BE2C (cell line): ENCODE measurements around the gene PMAIP1.
"Not testable (repeated sequence)": the region's sequence is repeated elsewhere in the genome, so short reads cannot be mapped to it uniquely, and the experiment has no call there.

Experiments
- DNase-seq: peaks from one replicate; pipeline ENCODE4 v3.0.0-alpha.2; 2020
- H3K27me3 ChIP-seq: fragments of 250-450 bp; sonication (Bioruptor Pico); 2 replicates; pipeline ENCODE4 v1.5.1; 2020; ENCODE audit warnings: mild to moderate bottlenecking
- H3K36me3 ChIP-seq: fragments of 250-450 bp; sonication (Bioruptor Pico); 2 replicates; pipeline ENCODE4 v1.5.1; 2020; ENCODE audit warnings: mild to moderate bottlenecking
- H3K4me1 ChIP-seq: fragments of 250-450 bp; sonication (Bioruptor Pico); 2 replicates; pipeline ENCODE4 v1.5.1; 2020
- H3K4me3 ChIP-seq: 2 replicates; pipeline ENCODE4 v1.5.1; 2011; ENCODE audit warnings: low read depth, low read length
- H3K9me3 ChIP-seq: fragments of 250-450 bp; sonication (Bioruptor Pico); 2 replicates; pipeline ENCODE4 v1.5.1; 2020
- CTCF ChIP-seq: IDR thresholded peaks from 2 replicates; pipeline ENCODE4 v1.5.1; 2012; ENCODE audit warnings: mild to moderate bottlenecking, low read depth, low read length

Gene PMAIP1

GRCh38 chr18:59881728-59882656, 17.8 kb upstream of the PMAIP1 start:
- Histone ChIP-seq H3K4me1 (no peaks in the 10 kb centered on the region), H3K9me3 (no peaks in the 10 kb centered on the region), H3K4me3 (no peak overlapping the region), H3K27me3 (no peaks in the 10 kb centered on the region), H3K36me3 (no peaks in the 10 kb centered on the region)
- no peak for TF ChIP-seq CTCF
- no peak for DNase-seq

- H3K4me1 ChIP-seq: no peaks in the 10 kb centered on the region
- no peak for TF ChIP-seq CTCF
- H3K4me3 ChIP-seq: no peak overlapping the region
- no peaks in the 10 kb centered on the region for H3K9me3 ChIP-seq
- no peaks in the 10 kb centered on the region for H3K27me3 ChIP-seq
- DNase-seq: no peak
- no peaks in the 10 kb centered on the region for H3K36me3 ChIP-seq
Observed at GRCh38 chr18:59884351-59884750, 15.4 kb upstream of the PMAIP1 start.

GRCh38 chr18:59885579-59886163, 14.1 kb upstream of the PMAIP1 start:
- no peaks in the 10 kb centered on the region for H3K4me1 ChIP-seq
- H3K36me3 ChIP-seq: no peaks in the 10 kb centered on the region
- no peak overlapping the region for H3K4me3 ChIP-seq
- no peaks in the 10 kb centered on the region for H3K27me3 ChIP-seq
- no peak for DNase-seq
- TF ChIP-seq CTCF: no peak
- no peaks in the 10 kb centered on the region for H3K9me3 ChIP-seq

GRCh38 chr18:59886399-59886798, 13.4 kb upstream of the PMAIP1 start:
- H3K36me3 ChIP-seq, H3K9me3 ChIP-seq, H3K4me1 ChIP-seq, H3K4me3 ChIP-seq, H3K27me3 ChIP-seq, DNase-seq: not testable (repeated sequence)

- Histone ChIP-seq H3K4me3 (no peak overlapping the region), H3K27me3 (no peaks in the 10 kb centered on the region), H3K9me3 (no peaks in the 10 kb centered on the region), H3K36me3 (no peaks in the 10 kb centered on the region), H3K4me1 (no peaks in the 10 kb centered on the region)
- TF ChIP-seq CTCF: no peak
- DNase-seq: no peak
Observed at GRCh38 chr18:59892123-59892522, 7.7 kb upstream of the PMAIP1 start.

- Histone ChIP-seq H3K4me3 (no peak overlapping the region), H3K27me3 (no peaks in the 10 kb centered on the region), H3K4me1 (no peaks in the 10 kb centered on the region), H3K9me3 (no peaks in the 10 kb centered on the region), H3K36me3 (no peaks in the 10 kb centered on the region)
- DNase-seq: no peak
- no peak for TF ChIP-seq CTCF
Observed at GRCh38 chr18:59893971-59894370, 5.8 kb upstream of the PMAIP1 start.
